Upper lobe of left lung (tissue), 6 donors: ENCODE measurements around the gene ULK3. TPM values are rescaled to one million over a fixed set of nuclear protein-coding genes. Genes with fewer than 3 reads are reported as not detected.
A peak's percentile ranks its signal among the peaks of the same experiment; 100 is the strongest.

Experiments used
- ATAC-seq, 2 donors: fragments of 200-7000 bp; cut with Tn5 transposase; one replicate each; pipeline ENCODE4 v1.9.1; 2022; ENCODE audit warnings: mild to moderate bottlenecking in 2 of 2, moderate library complexity in 2 of 2; ENCODE audit not compliant: low FRiP score in 2 of 2
- DNase-seq, 2 donors: peaks; one replicate each; pipeline ENCODE4 v3.0.0-alpha.2; 2019 to 2020
- H3K27ac ChIP-seq, 4 donors: fragments of 200-600 bp; sonication (generic); one replicate each; pipeline ENCODE4 v1.5.1; 2016 to 2019
- H3K27me3 ChIP-seq, 4 donors: fragments of 200-600 bp; sonication (generic); one replicate each; pipeline ENCODE4 v1.5.1; 2017 to 2019
- H3K36me3 ChIP-seq, 4 donors: fragments of 200-600 bp; sonication (generic); one replicate each; pipeline ENCODE4 v1.5.1; 2016 to 2019
- H3K4me1 ChIP-seq, 4 donors: fragments of 200-600 bp; sonication (generic); one replicate each; pipeline ENCODE4 v1.5.1; 2018 to 2019
- H3K4me3 ChIP-seq, 4 donors: fragments of 200-600 bp; sonication (generic); one replicate each; pipeline ENCODE4 v1.5.1; 2017 to 2019; ENCODE audit warnings: mild to moderate bottlenecking in 2 of 4, moderate library complexity in 1 of 4
- H3K9me3 ChIP-seq, 4 donors: fragments of 200-600 bp; sonication (generic); one replicate each; pipeline ENCODE4 v1.5.1; 2018 to 2019
- CTCF ChIP-seq, 6 experiments: fragments of 450-650 bp in 4 of 6; fragments of 200-600 bp in 2 of 6; sonication (generic) in 2 of 6; IDR thresholded peaks; one replicate each; pipeline ENCODE4 v1.5.1; 2016 to 2019; ENCODE audit warnings: antibody characterized with exemption in 6 of 6
- EP300 ChIP-seq, 4 donors: sonication (generic); formaldehyde crosslinking; IDR thresholded peaks; one replicate each; pipeline ENCODE4 v1.5.1; 2017; ENCODE audit warnings: antibody characterized with exemption in 4 of 4, control low read depth in 2 of 4
- POLR2A ChIP-seq, 4 donors: fragments of 450-650 bp; IDR thresholded peaks; one replicate each; pipeline ENCODE4 v1.5.1; 2016 to 2017; ENCODE audit warnings: antibody characterized with exemption in 4 of 4, mild to moderate bottlenecking in 2 of 4
- POLR2AphosphoS5 ChIP-seq, 2 donors: sonication (generic); formaldehyde crosslinking; IDR thresholded peaks; one replicate each; pipeline ENCODE4 v1.5.1; 2017; ENCODE audit warnings: antibody characterized with exemption in 2 of 2
- WGBS, 2 donors: methylation state at CpG; one replicate each; pipeline ENCODE4 v1.1.5; 2017 to 2018; 5-methylcytosine and 5-hydroxymethylcytosine counted together
- total RNA-seq, 6 donors: library from RNA; depleted of rRNA in 4 of 6; stranded (reverse); fragments of >200 nt in 4 of 6; gene quantifications; one replicate each; pipeline versions ENCODE4 v1.1.0 to v1.2.1, GENCODE V29; 2016 to 2021
- donor health status: DM: no; HTN: no; CAD: no; lungs with moderate emphysema.
- donor health status: DM: no; HTN: yes; CAD: no; lungs with severe emphysema.

ULK3 gene
- total RNA-seq, 6 donors from 2014 or later: 40.6 to 158 (median 65.0) TPM

DNA sequence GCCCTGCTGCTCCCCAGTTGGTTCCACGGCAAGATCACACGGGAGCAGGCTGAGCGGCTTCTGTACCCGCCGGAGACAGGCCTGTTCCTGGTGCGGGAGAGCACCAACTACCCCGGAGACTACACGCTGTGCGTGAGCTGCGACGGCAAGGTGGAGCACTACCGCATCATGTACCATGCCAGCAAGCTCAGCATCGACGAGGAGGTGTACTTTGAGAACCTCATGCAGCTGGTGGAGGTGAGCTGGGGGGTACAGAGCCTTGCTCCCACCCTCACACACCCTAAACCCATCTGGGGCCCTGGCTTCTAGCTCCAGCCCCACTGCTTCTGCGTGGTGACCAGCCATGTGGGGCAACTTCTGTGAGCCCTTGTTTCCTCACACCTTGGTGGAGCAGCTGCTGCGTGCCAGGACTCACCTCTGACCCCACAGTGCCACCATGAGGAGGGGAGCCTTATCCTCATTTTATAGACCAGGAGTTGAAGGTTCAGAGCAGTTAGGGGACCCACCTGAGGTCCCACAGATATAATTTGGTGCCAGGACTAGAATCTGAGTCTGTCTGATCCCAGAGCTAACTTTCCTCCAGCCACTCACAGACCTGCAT, 43.6 kb downstream of the ULK3 start:
- no peaks in the 10 kb centered on the region for H3K27me3 ChIP-seq
- ATAC-seq (no peak), DNase-seq (no peak)
- peaks cover 6 to 33% (median 13%) of the 10 kb centered on the region in 4 donors for H3K4me1 ChIP-seq
- H3K27ac ChIP-seq: peak overlapping the region; percentile 46 to 80 (median 60)
- TF ChIP-seq POLR2AphosphoS5 (IDR thresholded peaks at IDR 0.05): no peak
- no peak for TF ChIP-seq POLR2A (IDR thresholded peaks at IDR 0.05)
- no peak for TF ChIP-seq CTCF (IDR thresholded peaks at IDR 0.05)
- no peak for TF ChIP-seq EP300 (IDR thresholded peaks at IDR 0.05)
- H3K9me3 ChIP-seq: no peaks in the 10 kb centered on the region
- H3K4me3 ChIP-seq: no peak overlapping the region
- WGBS, 2 donors: 80 to 90% methylated on average over 5 to 16 of the region's 16 CpGs
- H3K36me3 ChIP-seq: peaks cover 11 to 65% (median 54%) of the 10 kb centered on the region in 4 donors

- WGBS, 2 donors: 86% methylated on average over 21 to 23 of the region's 25 CpGs
- Histone ChIP-seq H3K9me3 (no peaks in the 10 kb centered on the region), H3K4me1 (peaks cover 8 to 40% (median 16%) of the 10 kb centered on the region in 4 donors), H3K4me3 (no peak overlapping the region), H3K27ac (peak overlapping the region in 3 of 4 donors; percentile 53 to 80 (median 68)), H3K36me3 (peaks cover 11 to 58% (median 50%) of the 10 kb centered on the region in 4 donors), H3K27me3 (no peaks in the 10 kb centered on the region)
- peak in 1 of 2 donors; percentile 81 for DNase-seq
- no peak for TF ChIP-seq POLR2A (IDR thresholded peaks at IDR 0.05)
- TF ChIP-seq POLR2AphosphoS5 (IDR thresholded peaks at IDR 0.05): no peak
- no peak for TF ChIP-seq CTCF (IDR thresholded peaks at IDR 0.05)
- TF ChIP-seq EP300 (IDR thresholded peaks at IDR 0.05): no peak
- no peak for ATAC-seq
Measured at GRCh38 chr15:74798388-74799254, 44.3 kb downstream of the ULK3 start.

- Histone ChIP-seq H3K9me3 (no peaks in the 10 kb centered on the region), H3K27me3 (no peaks in the 10 kb centered on the region), H3K36me3 (peaks cover 0 to 33% (median 24%) of the 10 kb centered on the region in 4 donors), H3K4me1 (peaks cover 30 to 65% (median 40%) of the 10 kb centered on the region in 4 donors), H3K4me3 (no peak overlapping the region), H3K27ac (no peak overlapping the region)
- TF ChIP-seq EP300 (IDR thresholded peaks at IDR 0.05): no peak
- no peak for TF ChIP-seq POLR2AphosphoS5 (IDR thresholded peaks at IDR 0.05)
- TF ChIP-seq CTCF (IDR thresholded peaks at IDR 0.05): no peak
- TF ChIP-seq POLR2A (IDR thresholded peaks at IDR 0.05): no peak
- ATAC-seq (no peak), DNase-seq (no peak)
- WGBS, 2 donors: 83 to 91% methylated on average over 14 of the region's 14 CpGs
Measured at GRCh38 chr15:74795966-74796625, 46.9 kb downstream of the ULK3 start.

DNA sequence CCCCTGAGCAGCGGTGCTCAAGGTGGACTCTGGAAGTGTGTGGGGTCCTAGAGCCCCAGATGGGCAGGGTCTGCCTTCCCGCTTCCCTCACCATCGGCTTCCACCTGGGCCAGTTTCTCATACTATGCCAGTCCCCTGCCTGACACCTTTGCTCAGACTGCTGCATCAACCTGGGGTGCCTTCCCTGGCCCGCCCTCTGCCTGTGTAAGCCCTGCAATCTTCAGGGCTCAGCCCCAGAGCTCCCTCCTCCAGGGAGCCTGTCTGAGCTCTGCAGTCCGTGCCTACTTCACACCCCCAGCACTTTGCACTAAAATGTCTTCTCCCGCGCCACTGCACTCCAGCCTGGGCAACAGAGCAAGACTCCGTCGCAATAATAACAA, 48.0 kb downstream of the ULK3 start:
- WGBS, 2 donors: 86 to 90% methylated on average over 7 to 8 of the region's 9 CpGs
- Histone ChIP-seq H3K4me3 (no peak overlapping the region), H3K27me3 (no peaks in the 10 kb centered on the region), H3K9me3 (no peaks in the 10 kb centered on the region), H3K4me1 (peaks cover 40 to 68% (median 45%) of the 10 kb centered on the region in 4 donors), H3K36me3 (peaks cover 0 to 22% (median 16%) of the 10 kb centered on the region in 4 donors), H3K27ac (peak overlapping the region in 1 of 4 donors; percentile 98)
- ATAC-seq: no peak
- TF ChIP-seq CTCF (IDR thresholded peaks at IDR 0.05) (no peak), EP300 (IDR thresholded peaks at IDR 0.05) (no peak), POLR2A (IDR thresholded peaks at IDR 0.05) (no peak)
- DNase-seq: no peak
